VCaP (cell line): Measurements from ENCODE around the gene OR8H3.
"Not testable (repeated sequence)": the region's sequence is repeated elsewhere in the genome, so short reads cannot be mapped to it uniquely, and the experiment has no call there.

Experiments
- H3K27ac ChIP-seq: fragments of 450-650 bp; 2 replicates; pipeline ENCODE4 v1.5.1; 2017
- CTCF ChIP-seq: fragments of 450-650 bp; conservative IDR thresholded peaks from 2 replicates; pipeline ENCODE4 v1.5.1; 2017; ENCODE audit warnings: mild to moderate bottlenecking, moderate library complexity

Gene OR8H3

GRCh38 chr11:56122073-56122472 lies at the start of gene OR8H3:
TSS of gene OR8H3 (plus strand) at chr11:56122373. CDS start at chr11:56122373, 0 bp downstream.
- TF ChIP-seq CTCF, result no peak
- no peak within 1 kb of the TSS for H3K27ac ChIP-seq

- H3K27ac ChIP-seq, result no peak overlapping the region
- TF ChIP-seq CTCF, result peak; percentile 81
These were observed 32.5 kb upstream of the OR8H3 start for GRCh38 chr11:56089697-56090096.

GRCh38 chr11:56093008-56093407 lies 29.2 kb upstream of the OR8H3 start, which contains the start of gene OR8I2:
TSS of gene OR8I2 (plus strand) at chr11:56093308. CDS start at chr11:56093308, 0 bp downstream.
- TF ChIP-seq CTCF, result no peak
- H3K27ac ChIP-seq, result no peak within 1 kb of the TSS

- H3K27ac ChIP-seq, result no peak within 1 kb of the TSS
- TF ChIP-seq CTCF, result no peak
These were observed 18.9 kb upstream of the OR8H3 start, which contains the start of gene OR8H2 for GRCh38 chr11:56103210-56103737. TSS of gene OR8H2 (plus strand) at chr11:56103687. CDS start at chr11:56105043, 1,356 bp downstream.

- TF ChIP-seq CTCF, result no peak
- H3K27ac ChIP-seq, result no peak within 1 kb of the TSS
These were observed 18.0 kb downstream of the OR8H3 start, which contains the start of gene OR8J3 for GRCh38 chr11:56140151-56140661. TSS of gene OR8J3 (minus strand) at chr11:56140201. CDS start at chr11:56137718, 2,483 bp downstream.

- not testable (repeated sequence) for H3K27ac ChIP-seq
These were observed 21.5 kb downstream of the OR8H3 start for GRCh38 chr11:56143681-56144080.

- TF ChIP-seq CTCF, result no peak
- H3K27ac ChIP-seq, result no peak overlapping the region
These were observed 29.2 kb downstream of the OR8H3 start for GRCh38 chr11:56151376-56151775.

GRCh38 chr11:56152333-56152732 lies 30.2 kb downstream of the OR8H3 start:
- no peak overlapping the region for H3K27ac ChIP-seq
- TF ChIP-seq CTCF, result no peak
